OCI-LY1 (cell line): Measurements from ENCODE around the gene NUTM1.

Experiments used
- H2AFZ ChIP-seq: fragments of 200-600 bp; sonication (generic), shearing (Covaris generic); 2 replicates; pipeline ENCODE4 v1.6.0; 2014; ENCODE audit warnings: antibody characterized with exemption, mild to moderate bottlenecking, low read length
- H3F3A ChIP-seq: fragments of 200-600 bp; sonication (generic), shearing (Covaris generic); 2 replicates; pipeline ENCODE4 v1.6.0; 2014; ENCODE audit warnings: mild to moderate bottlenecking, antibody characterized with exemption, low read length, moderate library complexity; ENCODE audit not compliant: insufficient read depth
- H3K27ac ChIP-seq: fragments of 200-600 bp; sonication (generic); 2 replicates; pipeline ENCODE4 v1.5.1; 2014; ENCODE audit warnings: low read length, mixed run types, mild to moderate bottlenecking, low read depth; ENCODE audit not compliant: poor library complexity, severe bottlenecking
- H3K27me3 ChIP-seq: fragments of 200-600 bp; sonication (generic); 2 replicates; pipeline ENCODE4 v1.6.0; 2014; ENCODE audit warnings: antibody characterized with exemption, mild to moderate bottlenecking, low read length, moderate library complexity; ENCODE audit not compliant: insufficient read depth
- H3K36me3 ChIP-seq: fragments of 200-600 bp; sonication (generic); 2 replicates; pipeline ENCODE4 v1.6.1; 2014; ENCODE audit warnings: mild to moderate bottlenecking, antibody characterized with exemption, low read length, moderate library complexity, mixed read lengths; ENCODE audit not compliant: insufficient read depth
- H3K4me1 ChIP-seq: fragments of 200-600 bp; sonication (generic); 2 replicates; pipeline ENCODE4 v1.5.1; 2014; ENCODE audit warnings: mild to moderate bottlenecking, low read length, moderate library complexity; ENCODE audit not compliant: insufficient read depth, severe bottlenecking
- H3K4me2 ChIP-seq: fragments of 200-600 bp; sonication (generic), shearing (Covaris generic); 2 replicates; pipeline ENCODE4 v1.6.1; 2014; ENCODE audit warnings: low read length
- H3K4me3 ChIP-seq: fragments of 200-600 bp; sonication (generic); 2 replicates; pipeline ENCODE4 v1.5.1; 2014; ENCODE audit warnings: low read length, low read depth, mild to moderate bottlenecking, mixed read lengths; ENCODE audit not compliant: poor library complexity, severe bottlenecking
- H3K79me2 ChIP-seq: fragments of 200-600 bp; shearing (Covaris generic); 2 replicates; pipeline ENCODE4 v1.6.1; 2016; ENCODE audit warnings: mixed run types, low read length, mixed read lengths; ENCODE audit not compliant: insufficient read depth
- H3K9ac ChIP-seq: fragments of 200-600 bp; sonication (generic), shearing (Covaris generic); 2 replicates; pipeline ENCODE4 v1.6.1; 2014; ENCODE audit warnings: mild to moderate bottlenecking, low read length, mixed read lengths
- H3K9me2 ChIP-seq: fragments of 200-600 bp; sonication (generic), shearing (Covaris generic); 2 replicates; pipeline ENCODE4 v1.6.1; 2014; ENCODE audit warnings: low read depth, mild to moderate bottlenecking, low read length, mixed read lengths
- H3K9me3 ChIP-seq: fragments of 200-600 bp; shearing (Covaris generic); 2 replicates; pipeline ENCODE4 v1.6.1; 2014; ENCODE audit warnings: low read length, mixed read lengths
- H4K20me1 ChIP-seq: fragments of 200-600 bp; sonication (generic), shearing (Covaris generic); 2 replicates; pipeline ENCODE4 v1.6.0; 2016; ENCODE audit warnings: mild to moderate bottlenecking, low read length; ENCODE audit not compliant: insufficient read depth
- EZH2 ChIP-seq: fragments of 200-600 bp; sonication (generic), shearing (Covaris generic); IDR thresholded peaks from 2 replicates; pipeline ENCODE4 v1.8.0; 2017; ENCODE audit warnings: borderline replicate concordance, mixed run types, mild to moderate bottlenecking, antibody characterized with exemption, low read length, moderate library complexity, mixed read lengths
- TF ChIP-seq, protein P1 (sequence below): fragments of 200-600 bp; sonication (generic), shearing (Covaris generic); IDR thresholded peaks from 2 replicates; pipeline ENCODE4 v1.5.1; 2017; ENCODE audit warnings: mild to moderate bottlenecking, antibody characterized with exemption, low read length, moderate library complexity, mixed read lengths

NUTM1 gene, protein sequence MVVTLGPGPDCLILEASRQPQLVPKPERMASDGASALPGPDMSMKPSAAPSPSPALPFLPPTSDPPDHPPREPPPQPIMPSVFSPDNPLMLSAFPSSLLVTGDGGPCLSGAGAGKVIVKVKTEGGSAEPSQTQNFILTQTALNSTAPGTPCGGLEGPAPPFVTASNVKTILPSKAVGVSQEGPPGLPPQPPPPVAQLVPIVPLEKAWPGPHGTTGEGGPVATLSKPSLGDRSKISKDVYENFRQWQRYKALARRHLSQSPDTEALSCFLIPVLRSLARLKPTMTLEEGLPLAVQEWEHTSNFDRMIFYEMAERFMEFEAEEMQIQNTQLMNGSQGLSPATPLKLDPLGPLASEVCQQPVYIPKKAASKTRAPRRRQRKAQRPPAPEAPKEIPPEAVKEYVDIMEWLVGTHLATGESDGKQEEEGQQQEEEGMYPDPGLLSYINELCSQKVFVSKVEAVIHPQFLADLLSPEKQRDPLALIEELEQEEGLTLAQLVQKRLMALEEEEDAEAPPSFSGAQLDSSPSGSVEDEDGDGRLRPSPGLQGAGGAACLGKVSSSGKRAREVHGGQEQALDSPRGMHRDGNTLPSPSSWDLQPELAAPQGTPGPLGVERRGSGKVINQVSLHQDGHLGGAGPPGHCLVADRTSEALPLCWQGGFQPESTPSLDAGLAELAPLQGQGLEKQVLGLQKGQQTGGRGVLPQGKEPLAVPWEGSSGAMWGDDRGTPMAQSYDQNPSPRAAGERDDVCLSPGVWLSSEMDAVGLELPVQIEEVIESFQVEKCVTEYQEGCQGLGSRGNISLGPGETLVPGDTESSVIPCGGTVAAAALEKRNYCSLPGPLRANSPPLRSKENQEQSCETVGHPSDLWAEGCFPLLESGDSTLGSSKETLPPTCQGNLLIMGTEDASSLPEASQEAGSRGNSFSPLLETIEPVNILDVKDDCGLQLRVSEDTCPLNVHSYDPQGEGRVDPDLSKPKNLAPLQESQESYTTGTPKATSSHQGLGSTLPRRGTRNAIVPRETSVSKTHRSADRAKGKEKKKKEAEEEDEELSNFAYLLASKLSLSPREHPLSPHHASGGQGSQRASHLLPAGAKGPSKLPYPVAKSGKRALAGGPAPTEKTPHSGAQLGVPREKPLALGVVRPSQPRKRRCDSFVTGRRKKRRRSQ

DNA sequence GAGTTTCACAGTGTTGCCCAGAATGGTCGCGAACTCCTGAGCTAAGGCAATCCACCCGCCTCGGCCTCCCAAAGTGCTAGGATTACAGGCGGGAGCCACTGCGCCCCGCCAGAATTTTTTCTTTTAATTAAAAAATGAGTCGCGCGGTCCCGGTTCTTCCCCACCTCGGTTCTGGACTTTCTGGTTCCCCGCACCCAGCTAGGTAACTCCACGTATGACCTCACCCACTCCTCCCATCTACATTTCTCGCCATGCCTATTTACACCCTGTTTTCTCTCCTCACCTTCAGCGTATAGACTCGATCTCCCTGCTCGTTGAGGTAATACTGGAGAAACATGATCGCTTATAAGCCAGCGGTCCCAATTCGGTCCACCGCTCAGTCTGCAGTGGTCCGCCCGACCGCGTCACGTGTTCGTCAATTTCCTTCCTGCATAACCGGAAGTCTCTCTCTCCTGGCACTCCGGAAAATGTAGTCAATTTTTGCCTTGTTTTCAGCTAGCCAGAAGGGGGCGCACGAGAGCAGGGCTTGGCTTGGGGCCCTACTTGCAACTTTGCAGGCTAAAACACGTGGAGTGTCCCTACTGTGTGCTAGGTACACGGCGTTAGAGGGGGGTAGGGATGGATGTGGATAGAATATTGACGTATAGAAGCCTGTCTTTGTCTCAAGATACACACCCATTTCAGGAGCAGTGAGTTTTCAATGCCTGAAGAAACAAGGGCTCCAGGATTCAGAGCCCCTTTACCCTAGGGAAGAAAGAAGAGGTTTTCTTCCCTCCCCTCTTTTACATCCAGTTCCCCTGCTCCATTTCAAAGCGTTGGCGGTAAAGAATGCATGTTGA is at the start of gene NUTM1, which contains the start of gene NOP10:
Gene NUTM1, plus strand, starts transcription at position 579 of the 839 bp plus-strand sequence. CDS start 382 bp downstream, outside the sequence.
Gene NOP10, minus strand, starts transcription at position 400 of the 839 bp plus-strand sequence. Its CDS starts 63 bp downstream, at position 337.
- TF ChIP-seq EZH2, result no peak
- TF ChIP-seq, protein P1, sequence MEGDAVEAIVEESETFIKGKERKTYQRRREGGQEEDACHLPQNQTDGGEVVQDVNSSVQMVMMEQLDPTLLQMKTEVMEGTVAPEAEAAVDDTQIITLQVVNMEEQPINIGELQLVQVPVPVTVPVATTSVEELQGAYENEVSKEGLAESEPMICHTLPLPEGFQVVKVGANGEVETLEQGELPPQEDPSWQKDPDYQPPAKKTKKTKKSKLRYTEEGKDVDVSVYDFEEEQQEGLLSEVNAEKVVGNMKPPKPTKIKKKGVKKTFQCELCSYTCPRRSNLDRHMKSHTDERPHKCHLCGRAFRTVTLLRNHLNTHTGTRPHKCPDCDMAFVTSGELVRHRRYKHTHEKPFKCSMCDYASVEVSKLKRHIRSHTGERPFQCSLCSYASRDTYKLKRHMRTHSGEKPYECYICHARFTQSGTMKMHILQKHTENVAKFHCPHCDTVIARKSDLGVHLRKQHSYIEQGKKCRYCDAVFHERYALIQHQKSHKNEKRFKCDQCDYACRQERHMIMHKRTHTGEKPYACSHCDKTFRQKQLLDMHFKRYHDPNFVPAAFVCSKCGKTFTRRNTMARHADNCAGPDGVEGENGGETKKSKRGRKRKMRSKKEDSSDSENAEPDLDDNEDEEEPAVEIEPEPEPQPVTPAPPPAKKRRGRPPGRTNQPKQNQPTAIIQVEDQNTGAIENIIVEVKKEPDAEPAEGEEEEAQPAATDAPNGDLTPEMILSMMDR, result peak; percentile 93
- peak within 1 kb of the TSS; percentile 95; the same call in 1 of the 2 replicates for H2AFZ ChIP-seq
- peaks cover 7% of the 10 kb centered on the region for H3K79me2 ChIP-seq
- peak within 1 kb of the TSS; percentile 37 for H3K27ac ChIP-seq
- H3K36me3 ChIP-seq, result peaks cover 21% of the 10 kb centered on the region
- no peaks in the 10 kb centered on the region for H3K9me3 ChIP-seq
- H3K4me1 ChIP-seq, result peaks cover 14% of the 10 kb centered on the region
- peaks cover 1% of the 10 kb centered on the region; the same call in 1 of the 2 replicates for H3K27me3 ChIP-seq
- H3K9me2 ChIP-seq, result no peaks in the 10 kb centered on the region
- H3K4me3 ChIP-seq, result peak within 1 kb of the TSS; percentile 79
- peak within 1 kb of the TSS; percentile 36 for H3K4me2 ChIP-seq
- 0 out of 2 replicates have a peak, but pooled peaks cover 3% of the 10 kb centered on the region for H3F3A ChIP-seq
- no peaks in the 10 kb centered on the region for H4K20me1 ChIP-seq
- peak within 1 kb of the TSS; percentile 80 for H3K9ac ChIP-seq

DNA sequence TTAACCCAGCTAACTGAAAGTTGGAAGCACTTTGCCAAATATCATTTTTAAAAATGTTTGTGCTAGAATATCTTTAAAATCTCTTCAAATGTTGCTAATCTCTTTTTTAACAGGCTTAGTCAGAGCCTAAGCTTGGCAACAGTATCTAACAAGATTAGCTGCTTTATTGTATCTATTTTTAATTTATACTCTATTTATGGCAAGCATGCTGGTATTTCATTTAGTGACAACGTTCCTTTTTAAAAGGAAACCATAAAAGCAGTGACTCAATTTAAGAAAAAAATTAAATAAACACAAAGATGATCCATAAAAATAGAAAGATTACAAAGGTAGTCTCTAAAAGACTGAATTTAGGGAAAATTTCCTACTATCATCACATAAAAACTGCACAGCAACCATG is 46.1 kb upstream of the NUTM1 start:
- H3K9ac ChIP-seq, result no peak overlapping the region
- H3K27me3 ChIP-seq, result no peaks in the 10 kb centered on the region
- H3K4me3 ChIP-seq, result no peak overlapping the region
- no peaks in the 10 kb centered on the region for H4K20me1 ChIP-seq
- H3K36me3 ChIP-seq, result no peaks in the 10 kb centered on the region
- no peak overlapping the region for H2AFZ ChIP-seq
- no peak overlapping the region for H3K27ac ChIP-seq
- no peak overlapping the region for H3K4me2 ChIP-seq
- no peaks in the 10 kb centered on the region for H3K9me2 ChIP-seq
- H3K4me1 ChIP-seq, result no peaks in the 10 kb centered on the region
- no peaks in the 10 kb centered on the region for H3K9me3 ChIP-seq
- TF ChIP-seq, protein P1, result no peak
- no peaks in the 10 kb centered on the region for H3F3A ChIP-seq
- H3K79me2 ChIP-seq, result no peaks in the 10 kb centered on the region
